Osteocyte (in vitro differentiated cells): ENCODE data around the gene TMEM158. TPM values are rescaled to one million over a fixed set of nuclear protein-coding genes. Genes with fewer than 3 reads are reported as not detected.

Experiments
- DNase-seq: peaks from one replicate; pipeline ENCODE4 v3.0.0; 2021; ENCODE audit warnings: mixed read lengths; ENCODE audit not compliant: unreplicated experiment; ENCODE audit errors: extremely low spot score
- H3K27ac Mint-ChIP-seq: one replicate; pipeline ENCODE4 v1.8.0; 2021; ENCODE audit warnings: mild to moderate bottlenecking, mixed read lengths; ENCODE audit not compliant: unreplicated experiment
- H3K27me3 Mint-ChIP-seq: one replicate; pipeline ENCODE4 v1.8.0; 2021; ENCODE audit warnings: mixed read lengths; ENCODE audit not compliant: unreplicated experiment
- H3K36me3 Mint-ChIP-seq: one replicate; pipeline ENCODE4 v1.8.0; 2021; ENCODE audit warnings: mixed read lengths; ENCODE audit not compliant: unreplicated experiment
- H3K4me1 Mint-ChIP-seq: one replicate; pipeline ENCODE4 v1.8.0; 2021; ENCODE audit warnings: mixed read lengths; ENCODE audit not compliant: unreplicated experiment
- H3K4me3 Mint-ChIP-seq: one replicate; pipeline ENCODE4 v1.8.0; 2021; ENCODE audit warnings: mild to moderate bottlenecking, moderate library complexity, mixed read lengths; ENCODE audit not compliant: unreplicated experiment
- H3K9me3 Mint-ChIP-seq: one replicate; pipeline ENCODE4 v1.8.0; 2021; ENCODE audit warnings: mixed read lengths; ENCODE audit not compliant: unreplicated experiment
- CTCF ChIP-seq: fragments of 200-600 bp; sonication (generic); IDR thresholded peaks from 2 replicates; pipeline ENCODE4 v1.5.0; 2021; ENCODE audit warnings: antibody characterized with exemption, mild to moderate bottlenecking, moderate library complexity
- total RNA-seq: library from RNA; stranded (reverse); gene quantifications from 2 replicates; pipeline ENCODE4 v1.2.1, GENCODE V29; 2021

TMEM158 gene
- total RNA-seq, 1 donor from 2014 or later, result 15.0 TPM

GRCh38 chr3:45218578-45219390 lies 7.3 kb downstream of the TMEM158 start:
- H3K4me3 Mint-ChIP-seq, result no peak overlapping the region
- no peak for DNase-seq

GRCh38 chr3:45216021-45216609 lies 10.0 kb downstream of the TMEM158 start:
- TF ChIP-seq CTCF, result no peak

More at GRCh38 chr3:45218578-45219390, 7.3 kb downstream of the TMEM158 start:
- Mint-ChIP-seq H3K9me3 (no peaks in the 10 kb centered on the region), H3K27me3 (no peaks in the 10 kb centered on the region), H3K36me3 (no peaks in the 10 kb centered on the region), H3K27ac (peak overlapping the region; percentile 48), H3K4me1 (peaks cover 20% of the 10 kb centered on the region)
- no peak for TF ChIP-seq CTCF

GRCh38 chr3:45215466-45215865 lies 10.6 kb downstream of the TMEM158 start:
- H3K9me3 Mint-ChIP-seq, result no peaks in the 10 kb centered on the region
- no peaks in the 10 kb centered on the region for H3K27me3 Mint-ChIP-seq
- no peak overlapping the region for H3K4me3 Mint-ChIP-seq
- no peak for DNase-seq
- no peak overlapping the region for H3K27ac Mint-ChIP-seq
- H3K36me3 Mint-ChIP-seq, result no peaks in the 10 kb centered on the region
- peaks cover 21% of the 10 kb centered on the region for H3K4me1 Mint-ChIP-seq
- TF ChIP-seq CTCF, result no peak

More at GRCh38 chr3:45216021-45216609, 10.0 kb downstream of the TMEM158 start:
- Mint-ChIP-seq H3K27ac (no peak overlapping the region), H3K27me3 (no peaks in the 10 kb centered on the region), H3K4me3 (no peak overlapping the region), H3K9me3 (no peaks in the 10 kb centered on the region), H3K4me1 (peaks cover 16% of the 10 kb centered on the region), H3K36me3 (no peaks in the 10 kb centered on the region)
- no peak for DNase-seq

DNA sequence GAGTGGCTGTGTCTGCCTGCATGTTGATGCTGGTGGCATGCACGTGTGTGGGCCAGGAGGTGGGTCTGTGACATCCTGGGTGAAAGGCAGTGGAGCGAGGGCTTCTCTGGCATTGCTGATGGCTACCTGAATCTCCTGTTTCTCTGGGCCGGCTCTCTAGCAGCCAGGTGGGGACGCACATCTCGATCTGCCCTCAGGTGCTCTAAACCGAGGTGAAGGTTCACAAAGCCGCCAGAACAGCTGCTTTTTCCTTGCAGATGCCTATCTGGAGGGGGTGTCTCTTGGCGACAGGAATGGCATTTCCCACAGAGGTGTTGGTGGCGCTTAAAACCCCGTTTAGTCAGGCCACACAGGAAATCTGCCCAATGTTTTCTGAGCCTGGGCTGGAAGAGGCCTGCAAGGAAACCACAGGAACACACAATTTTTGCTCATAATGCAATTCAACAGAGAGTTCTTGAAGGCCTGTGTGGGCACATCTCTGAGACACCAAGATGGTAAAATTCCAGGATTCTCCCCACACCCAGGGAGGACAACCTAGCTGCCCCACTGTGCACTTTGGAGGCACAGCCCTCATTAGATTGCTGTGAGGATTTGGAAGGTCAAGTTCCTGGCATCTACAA lies 11.9 kb downstream of the TMEM158 start:
- no peak overlapping the region for H3K4me3 Mint-ChIP-seq

More for the DNA sequence above, 11.9 kb downstream of the TMEM158 start:
- H3K9me3 Mint-ChIP-seq, result no peaks in the 10 kb centered on the region
- H3K27me3 Mint-ChIP-seq, result no peaks in the 10 kb centered on the region
- H3K36me3 Mint-ChIP-seq, result no peaks in the 10 kb centered on the region
- peaks cover 24% of the 10 kb centered on the region for H3K4me1 Mint-ChIP-seq
- H3K27ac Mint-ChIP-seq, result no peak overlapping the region
- DNase-seq, result no peak
- no peak for TF ChIP-seq CTCF
